K562 (cell line): ENCODE data around the gene LTBP1. TPM values are rescaled to one million over a fixed set of nuclear protein-coding genes. Genes with fewer than 3 reads are reported as not detected.

Source experiments
- ATAC-seq: fragments of 200-7000 bp; cut with Tn5 transposase; 3 replicates; pipeline ENCODE4 v1.9.1; 2020; ENCODE audit warnings: moderate library complexity
- BruUV-seq: library from RNA; stranded (reverse); fragments of 400-500 nt; replicated peaks from 2 replicates; lab custom pipeline; 2021; lab: Mats Ljungman, UMichigan
- CTCF ChIA-PET: fragments of 300-600 bp; formaldehyde crosslinking; extraction: SDS; loops from one replicate; lab custom pipeline; 2021; ENCODE audit warnings: low intra/inter-chr PET ratio; lab: Yijun Ruan, JAX
- POLR2A ChIA-PET: fragments of 300-600, 350-650 bp; sonication (Branson Sonifier 250); formaldehyde crosslinking; extraction: SDS; loops from one replicate; lab custom pipeline; 2021; ENCODE audit warnings: antibody characterized with exemption, inconsistent platforms; lab: Yijun Ruan, JAX
- DNase-seq, 4 experiments: peaks; one replicate each; pipeline versions ENCODE4 v3.0.0 to v3.0.0-alpha.2; 2011 to 2018; ENCODE audit warnings: low spot score in 3 of 4, mixed read lengths in 3 of 4; ENCODE audit errors: extremely low read depth in 1 of 4
- FAIRE-seq: peaks from 2 replicates; lab custom pipeline; 2011; peaks lifted over from hg19 to GRCh38; lab: Jason Lieb, UNC
- H2AFZ ChIP-seq: 2 replicates; pipeline ENCODE4 v1.6.0; 2011; ENCODE audit warnings: low read depth, low read length, control low read depth, inconsistent platforms
- H3K27ac ChIP-seq: fragments of 200-600 bp; 3 replicates; pipeline ENCODE4 v1.8.0; 2011; ENCODE audit warnings: low read depth, mild to moderate bottlenecking, control low read depth, inconsistent platforms, low read length, moderate library complexity, mixed read lengths; ENCODE audit errors: extremely low read depth
- H3K27me3 ChIP-seq, 2 experiments: fragments of 300-600 bp in 1 of 2; 2 replicates in 1 of 2; 3 replicates in 1 of 2; pipeline versions ENCODE4 v1.6.0 to v1.8.0; 2011; ENCODE audit warnings: inconsistent platforms in 2 of 2, low read length in 2 of 2, mild to moderate bottlenecking in 1 of 2, mixed read lengths in 1 of 2, moderate library complexity in 1 of 2; ENCODE audit not compliant: control insufficient read depth in 2 of 2, insufficient read depth in 2 of 2
- H3K36me3 ChIP-seq: fragments of 300-600 bp; 3 replicates; pipeline ENCODE4 v1.8.0; 2011; ENCODE audit warnings: mild to moderate bottlenecking, low read length, inconsistent platforms; ENCODE audit not compliant: control insufficient read depth, insufficient read depth
- H3K4me1 ChIP-seq, 2 experiments: fragments of 200-600 bp in 1 of 2; replicated peaks in 1 of 2; 2 replicates in 1 of 2; 3 replicates in 1 of 2; pipeline versions ENCODE4 v1.5.1 to v1.8.0; 2011; ENCODE audit warnings: inconsistent platforms in 2 of 2, low read length in 2 of 2, mild to moderate bottlenecking in 1 of 2, mixed read lengths in 1 of 2, moderate library complexity in 1 of 2; ENCODE audit not compliant: control insufficient read depth in 2 of 2, insufficient read depth in 2 of 2
- H3K4me2 ChIP-seq: 2 replicates; pipeline ENCODE4 v1.6.1; 2011; ENCODE audit warnings: low read length, control low read depth, inconsistent platforms, mixed read lengths; ENCODE audit not compliant: insufficient read depth
- H3K4me3 ChIP-seq: fragments of 200-600 bp; sonication (generic), shearing (Covaris generic); 2 replicates; pipeline ENCODE4 v1.5.1; 2016; ENCODE audit warnings: control low read depth, inconsistent platforms
- H3K79me2 ChIP-seq: fragments of 200-600 bp; 3 replicates; pipeline ENCODE4 v1.8.0; 2011; ENCODE audit warnings: low read length, inconsistent platforms; ENCODE audit not compliant: control insufficient read depth, insufficient read depth
- H3K9ac ChIP-seq, 2 experiments: 2 replicates each; pipeline versions ENCODE4 v1.6.0 to v1.6.1; 2011; ENCODE audit warnings: low read depth in 2 of 2, low read length in 2 of 2, control low read depth in 1 of 2, inconsistent platforms in 1 of 2, mild to moderate bottlenecking in 1 of 2, mixed read lengths in 1 of 2; ENCODE audit not compliant: insufficient read depth in 1 of 2
- H3K9me1 ChIP-seq: one replicate; pipeline ENCODE4 v1.6.0; 2011; ENCODE audit warnings: inconsistent platforms, mild to moderate bottlenecking, low read length, moderate library complexity; ENCODE audit not compliant: control insufficient read depth, insufficient read depth
- H3K9me3 ChIP-seq: replicated peaks from 2 replicates; pipeline ENCODE4 v1.5.1; 2011; ENCODE audit warnings: low read depth, low read length, inconsistent platforms; ENCODE audit not compliant: control insufficient read depth, insufficient read depth
- H4K20me1 ChIP-seq: replicated peaks from 2 replicates; pipeline ENCODE4 v1.6.1; 2011; ENCODE audit warnings: low read length, inconsistent platforms, mixed read lengths; ENCODE audit not compliant: control insufficient read depth, insufficient read depth
- ESRRB ChIP-seq: fragments of 250-450 bp; sonication (Bioruptor Pico); IDR thresholded peaks from 2 replicates; pipeline ENCODE4 v1.5.0; 2020; ENCODE audit warnings: mild to moderate bottlenecking, moderate library complexity, borderline replicate concordance
- ETV1 ChIP-seq: fragments of 450-650 bp; conservative IDR thresholded peaks from 2 replicates; pipeline ENCODE4 v1.6.1; 2016; ENCODE audit warnings: missing genetic modification characterization, control low read depth, low read depth, missing compliant biosample characterization
- HCFC1 ChIP-seq: IDR thresholded peaks from 2 replicates; pipeline ENCODE4 v1.6.1; 2012; ENCODE audit warnings: low read depth, low read length, improper control_type of control experiment
- HNRNPL ChIP-seq: fragments of 200-400 bp; formaldehyde crosslinking; IDR thresholded peaks from 2 replicates; pipeline ENCODE4 v1.6.1; 2017; ENCODE audit warnings: low read depth, mild to moderate bottlenecking, low read length
- KAT2B ChIP-seq: IDR thresholded peaks from one replicate; pipeline ENCODE4 v1.6.1; 2012; ENCODE audit warnings: low read depth, mild to moderate bottlenecking, control low read depth, inconsistent platforms, low read length, moderate library complexity
- RHOXF2B ChIP-seq: fragments of 250-450 bp; sonication (Bioruptor Pico); conservative IDR thresholded peaks from 2 replicates; pipeline ENCODE4 v1.5.1; 2021
- SRSF3 ChIP-seq: fragments of 200-400 bp; formaldehyde crosslinking; IDR thresholded peaks from 2 replicates; pipeline ENCODE4 v1.6.1; 2016; ENCODE audit warnings: mild to moderate bottlenecking, low read length, moderate library complexity; ENCODE audit not compliant: insufficient read depth
- ZNF146 ChIP-seq: IDR thresholded peaks from one replicate; pipeline ENCODE4 v1.6.1; 2018; ENCODE audit warnings: missing compliant biosample characterization; ENCODE audit not compliant: unreplicated experiment
- ZNF655 ChIP-seq: fragments of 250-450 bp; sonication (Bioruptor Pico); IDR thresholded peaks from 2 replicates; pipeline ENCODE4 v1.5.0; 2021
- WGBS: fragments of 100-300 bp; shearing (Covaris generic); methylation state at CpG from one replicate; pipeline ENCODE4 v1.1.6; 2016; ENCODE audit warnings: low coverage, mixed read lengths; ENCODE audit not compliant: insufficient coverage; ENCODE audit errors: missing lambda C conversion rate; 5-methylcytosine and 5-hydroxymethylcytosine counted together
- in situ Hi-C: fragments of 300-500 bp; cut with MboI; formaldehyde crosslinking; loops from 4 replicates; pipeline ENCODE4 v1.15.0; 2018; ENCODE audit warnings: inconsistent platforms, mixed read lengths
- intact Hi-C: fragments of 100-400 bp; cut with micrococcal nuclease; formaldehyde crosslinking; loops from 2 replicates; pipeline ENCODE4 v1.14.2; 2022
- polyA plus RNA-seq, 8 experiments: library from polyadenylated mRNA; depleted of rRNA in 4 of 8; stranded (reverse) in 5 of 8; unstranded in 3 of 8; fragments of >200 nt; fragmentation: Nextera tagmentation in 2 of 8; fragmentation: Illumina TruSeq in 1 of 8; extraction: Ambion mirVana in 2 of 8; extraction: Trizol in 1 of 8; gene quantifications; 2 replicates each; pipeline versions ENCODE4 v1.2.1 to v1.2.3, GENCODE V29; 2011 to 2014; ENCODE audit warnings: inconsistent platforms in 1 of 8, missing spikeins in 1 of 8
- total RNA-seq, 7 experiments: library from RNA; depleted of rRNA in 6 of 7; stranded (reverse); fragments of >200 nt in 6 of 7; fragmentation: Illumina TruSeq in 2 of 7; extraction: Trizol in 2 of 7; gene quantifications; 2 replicates each; pipeline versions ENCODE4 v1.2.1 to v1.2.3, GENCODE V29; 2011 to 2021; ENCODE audit warnings: low replicate concordance in 1 of 7
- TF ChIP-seq, protein P1 (sequence below): sonication (generic); formaldehyde crosslinking; IDR thresholded peaks from 2 replicates; pipeline ENCODE4 v1.8.1; 2023; ENCODE audit warnings: mild to moderate bottlenecking, missing genetic modification reagents
- TF ChIP-seq, protein P2 (sequence below), 2 experiments: fragments of 450-650 bp; IDR thresholded peaks; 2 replicates each; pipeline ENCODE4 v1.6.1; 2016

Gene LTBP1
- total and polyA plus RNA-seq, 9 of the 15 experiments (the other 6 are each of a cell fraction or from before 2014, with no cell fraction given): 3.6 to 16.4 (median 8.5) TPM

DNA sequence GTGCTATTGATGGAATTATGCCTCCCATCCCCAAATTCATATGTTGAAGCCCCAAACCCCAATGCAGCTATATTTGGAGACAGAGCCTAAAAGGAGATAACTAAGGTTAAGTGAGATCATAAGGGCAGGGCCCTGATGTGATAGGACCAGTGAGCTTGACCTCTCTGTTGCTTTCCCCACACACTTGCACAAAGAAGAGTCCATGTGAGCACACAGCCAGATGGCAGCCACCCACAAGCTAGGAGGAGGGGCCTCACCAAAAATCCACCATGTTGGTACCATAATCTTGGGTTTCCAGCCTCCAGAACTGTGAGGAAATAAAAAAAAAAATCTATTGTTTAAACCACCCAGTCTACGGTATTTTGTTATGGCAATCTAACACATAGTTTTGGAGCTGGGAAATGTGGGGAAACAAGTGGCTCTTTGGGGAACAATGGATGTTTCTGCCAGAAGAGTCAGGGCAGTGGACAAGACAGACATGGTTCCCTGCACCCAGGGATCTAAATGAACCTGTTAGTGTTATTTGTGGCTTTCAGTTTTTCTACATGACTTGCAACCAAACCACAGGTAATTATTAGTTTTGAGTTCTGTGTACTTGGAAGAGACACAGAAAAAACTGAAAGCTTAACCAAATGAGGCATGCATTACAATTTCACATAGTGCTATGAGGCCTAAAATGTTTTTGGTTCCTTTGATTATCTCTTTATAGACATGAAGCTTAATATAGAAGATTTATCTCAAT is 259.1 kb downstream of the LTBP1 start:
- DNase-seq: no peak
- no peak overlapping the region for H3K4me2 ChIP-seq
- POLR2A ChIA-PET: interaction anchor here (0.6 to 1.1 kb wide), 3 partner anchors 12 to 25 kb away, joined by 3 to 4 read pairs (median 3); no protein-coding TSS in a partner anchor
- H3K27me3 ChIP-seq: no peaks in the 10 kb centered on the region
- TF ChIP-seq ETV1: no peak
- TF ChIP-seq SRSF3: no peak
- TF ChIP-seq, all 486 proteins: peak for 0
- peaks cover 0 to 8% of the 10 kb centered on the region in 2 experiments; a peak in 2 of 5 replicates for H3K4me1 ChIP-seq
- no peaks in the 10 kb centered on the region for H3K9me1 ChIP-seq
- H3K4me3 ChIP-seq: no peak overlapping the region
- no peak overlapping the region for H2AFZ ChIP-seq
- no peaks in the 10 kb centered on the region for H3K79me2 ChIP-seq
- H3K9ac ChIP-seq: no peak overlapping the region
- no peaks in the 10 kb centered on the region for H3K9me3 ChIP-seq
- FAIRE-seq (no peak), ATAC-seq (no peak)
- H4K20me1 ChIP-seq: no peaks in the 10 kb centered on the region
- WGBS: 60% methylated on average over 1 of the region's 1 CpG
- in situ Hi-C loops: no loop called here
- intact Hi-C loops: no loop called here
- no peak overlapping the region for H3K27ac ChIP-seq
- CTCF ChIA-PET: no interaction called here
- no peaks in the 10 kb centered on the region for H3K36me3 ChIP-seq
- BruUV-seq: no TSS peak

GRCh38 chr2:33207151-33207740 is 260.5 kb downstream of the LTBP1 start:
- Histone ChIP-seq H3K9me3 (no peaks in the 10 kb centered on the region), H3K4me1 (peaks cover 0 to 17% of the 10 kb centered on the region in 2 experiments; a peak in 2 of 5 replicates), H3K79me2 (no peaks in the 10 kb centered on the region), H3K36me3 (no peaks in the 10 kb centered on the region), H3K4me3 (no peak overlapping the region), H3K9me1 (no peaks in the 10 kb centered on the region), H3K4me2 (no peak overlapping the region), H3K27ac (no peak overlapping the region), H2AFZ (no peak overlapping the region), H3K27me3 (no peaks in the 10 kb centered on the region), H3K9ac (no peak overlapping the region), H4K20me1 (no peaks in the 10 kb centered on the region)
- CTCF ChIA-PET: no interaction called here
- ATAC-seq: no peak
- no peak for FAIRE-seq
- no peak for DNase-seq
- intact Hi-C loops (no loop called here), in situ Hi-C loops (no loop called here)
- 12% methylated on average over 4 of the region's 4 CpGs for WGBS
- no TSS peak for BruUV-seq
- POLR2A ChIA-PET: no interaction called here
- TF ChIP-seq ESRRB: no peak
- no peak for TF ChIP-seq HNRNPL
- TF ChIP-seq RHOXF2B (CRISPR knock-in tag): no peak
- no peak for TF ChIP-seq HCFC1
- no peak for TF ChIP-seq ZNF146
- TF ChIP-seq, protein P1, sequence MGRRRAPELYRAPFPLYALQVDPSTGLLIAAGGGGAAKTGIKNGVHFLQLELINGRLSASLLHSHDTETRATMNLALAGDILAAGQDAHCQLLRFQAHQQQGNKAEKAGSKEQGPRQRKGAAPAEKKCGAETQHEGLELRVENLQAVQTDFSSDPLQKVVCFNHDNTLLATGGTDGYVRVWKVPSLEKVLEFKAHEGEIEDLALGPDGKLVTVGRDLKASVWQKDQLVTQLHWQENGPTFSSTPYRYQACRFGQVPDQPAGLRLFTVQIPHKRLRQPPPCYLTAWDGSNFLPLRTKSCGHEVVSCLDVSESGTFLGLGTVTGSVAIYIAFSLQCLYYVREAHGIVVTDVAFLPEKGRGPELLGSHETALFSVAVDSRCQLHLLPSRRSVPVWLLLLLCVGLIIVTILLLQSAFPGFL: no peak
- TF ChIP-seq, protein P2, sequence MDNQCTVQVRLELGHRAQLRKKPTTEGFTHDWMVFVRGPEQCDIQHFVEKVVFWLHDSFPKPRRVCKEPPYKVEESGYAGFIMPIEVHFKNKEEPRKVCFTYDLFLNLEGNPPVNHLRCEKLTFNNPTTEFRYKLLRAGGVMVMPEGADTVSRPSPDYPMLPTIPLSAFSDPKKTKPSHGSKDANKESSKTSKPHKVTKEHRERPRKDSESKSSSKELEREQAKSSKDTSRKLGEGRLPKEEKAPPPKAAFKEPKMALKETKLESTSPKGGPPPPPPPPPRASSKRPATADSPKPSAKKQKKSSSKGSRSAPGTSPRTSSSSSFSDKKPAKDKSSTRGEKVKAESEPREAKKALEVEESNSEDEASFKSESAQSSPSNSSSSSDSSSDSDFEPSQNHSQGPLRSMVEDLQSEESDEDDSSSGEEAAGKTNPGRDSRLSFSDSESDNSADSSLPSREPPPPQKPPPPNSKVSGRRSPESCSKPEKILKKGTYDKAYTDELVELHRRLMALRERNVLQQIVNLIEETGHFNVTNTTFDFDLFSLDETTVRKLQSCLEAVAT (IDR thresholded peaks at IDR 0.05): no peak
- TF ChIP-seq ZNF655 (CRISPR knock-in tag): no peak
- no peak for TF ChIP-seq KAT2B
